D721Med (cell line): ENCODE results near the gene TNFSF12.

Experiments
- DNase-seq: peaks from one replicate; pipeline ENCODE4 v3.0.0; 2011; ENCODE audit warnings: low spot score; ENCODE audit not compliant: insufficient read length
- FAIRE-seq: peaks from 2 replicates; lab custom pipeline; 2011; peaks lifted over from hg19 to GRCh38; lab: Jason Lieb, UNC
- TF ChIP-seq, protein P1 (sequence below): IDR thresholded peaks from 2 replicates; pipeline ENCODE4 v1.5.1; 2012; ENCODE audit warnings: mild to moderate bottlenecking, control low read depth; ENCODE audit not compliant: insufficient read depth; ENCODE audit errors: missing control alignments

The TNFSF12 gene

DNA sequence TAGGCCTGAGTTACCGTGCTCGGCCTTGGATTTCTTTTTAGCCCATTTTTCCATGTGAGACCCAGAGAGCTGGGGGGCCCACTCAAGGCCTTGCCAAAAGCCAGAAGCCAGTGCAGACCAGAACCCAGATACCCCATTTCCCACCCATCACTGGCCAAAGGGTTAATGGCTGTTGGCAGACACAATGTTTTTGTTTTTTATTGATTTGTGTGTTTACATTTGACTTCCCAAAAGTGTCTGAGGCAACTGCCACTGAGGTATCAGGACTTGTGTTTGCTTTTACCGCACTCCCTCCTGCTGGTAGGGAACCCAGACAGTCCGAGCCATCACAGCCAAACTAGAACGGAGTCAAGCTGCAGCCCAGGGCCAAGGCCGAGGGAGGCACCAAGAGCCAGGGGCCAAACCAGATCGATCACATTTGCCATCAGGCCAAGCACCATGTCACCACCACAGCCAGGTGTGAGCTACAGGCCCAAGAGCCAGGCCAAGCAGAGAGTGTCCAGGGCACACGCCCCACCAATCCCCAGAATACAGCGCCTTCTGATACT lies 7.7 kb upstream of the TNFSF12 start:
- TF ChIP-seq, protein P1, sequence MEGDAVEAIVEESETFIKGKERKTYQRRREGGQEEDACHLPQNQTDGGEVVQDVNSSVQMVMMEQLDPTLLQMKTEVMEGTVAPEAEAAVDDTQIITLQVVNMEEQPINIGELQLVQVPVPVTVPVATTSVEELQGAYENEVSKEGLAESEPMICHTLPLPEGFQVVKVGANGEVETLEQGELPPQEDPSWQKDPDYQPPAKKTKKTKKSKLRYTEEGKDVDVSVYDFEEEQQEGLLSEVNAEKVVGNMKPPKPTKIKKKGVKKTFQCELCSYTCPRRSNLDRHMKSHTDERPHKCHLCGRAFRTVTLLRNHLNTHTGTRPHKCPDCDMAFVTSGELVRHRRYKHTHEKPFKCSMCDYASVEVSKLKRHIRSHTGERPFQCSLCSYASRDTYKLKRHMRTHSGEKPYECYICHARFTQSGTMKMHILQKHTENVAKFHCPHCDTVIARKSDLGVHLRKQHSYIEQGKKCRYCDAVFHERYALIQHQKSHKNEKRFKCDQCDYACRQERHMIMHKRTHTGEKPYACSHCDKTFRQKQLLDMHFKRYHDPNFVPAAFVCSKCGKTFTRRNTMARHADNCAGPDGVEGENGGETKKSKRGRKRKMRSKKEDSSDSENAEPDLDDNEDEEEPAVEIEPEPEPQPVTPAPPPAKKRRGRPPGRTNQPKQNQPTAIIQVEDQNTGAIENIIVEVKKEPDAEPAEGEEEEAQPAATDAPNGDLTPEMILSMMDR, result no peak
- no peak for FAIRE-seq

DNA sequence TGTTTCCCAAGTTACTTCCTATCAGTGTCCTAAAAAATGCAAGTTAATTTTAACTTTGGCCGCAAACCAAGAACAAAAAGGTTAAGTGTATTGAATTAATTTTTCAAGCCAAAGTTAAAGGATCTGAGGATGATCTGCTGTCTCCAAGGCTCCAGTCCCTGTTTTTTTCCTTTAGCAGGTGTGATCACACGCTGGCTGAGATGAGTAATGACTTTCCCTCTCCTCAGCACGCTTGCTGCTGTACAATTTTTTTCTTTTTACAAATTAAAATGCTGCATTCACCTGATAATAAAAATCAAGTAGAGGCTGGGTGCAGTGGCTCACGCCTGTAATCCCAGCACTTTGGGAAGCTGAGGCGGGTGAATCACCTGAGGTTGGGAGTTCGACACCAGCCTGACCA lies 3.9 kb upstream of the TNFSF12 start:
- DNase-seq (no peak), FAIRE-seq (no peak)
- TF ChIP-seq, protein P1, result no peak

More for the DNA sequence above, 7.7 kb upstream of the TNFSF12 start:
- no peak for DNase-seq

DNA sequence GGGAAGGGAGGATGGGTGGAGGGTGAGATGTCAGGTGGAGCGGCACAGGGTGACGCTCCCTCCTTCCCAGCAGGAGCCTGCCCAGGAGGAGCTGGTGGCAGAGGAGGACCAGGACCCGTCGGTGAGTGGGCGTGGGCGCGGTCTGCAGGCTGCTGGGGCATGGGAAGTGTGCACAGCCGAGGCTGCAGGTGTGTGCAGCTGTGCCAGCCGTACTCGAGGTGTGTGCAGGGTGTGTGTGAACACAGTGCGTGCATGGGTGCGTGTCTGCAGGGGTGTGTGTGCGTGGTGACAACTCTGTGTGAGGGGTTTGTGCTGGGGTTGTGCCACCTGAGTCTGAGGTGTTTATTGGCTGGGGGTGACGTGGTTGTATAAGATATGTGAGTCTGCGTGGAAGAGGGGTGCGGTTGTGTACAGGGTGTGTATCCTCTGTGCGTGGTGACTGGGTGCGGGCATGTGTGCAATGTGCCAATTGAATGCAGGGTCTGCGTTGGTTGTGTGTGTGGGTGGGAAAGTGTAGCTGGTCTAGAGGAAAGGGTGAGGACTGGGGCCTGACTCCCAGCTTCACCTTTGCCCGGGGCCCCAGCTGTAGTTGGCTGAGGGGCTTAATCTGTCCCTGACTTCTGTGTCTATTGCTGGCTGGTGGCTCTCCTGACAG lies 670 bp downstream of the TNFSF12 start:
- TF ChIP-seq, protein P1, result no peak
- FAIRE-seq (no peak), DNase-seq (no peak)

DNA sequence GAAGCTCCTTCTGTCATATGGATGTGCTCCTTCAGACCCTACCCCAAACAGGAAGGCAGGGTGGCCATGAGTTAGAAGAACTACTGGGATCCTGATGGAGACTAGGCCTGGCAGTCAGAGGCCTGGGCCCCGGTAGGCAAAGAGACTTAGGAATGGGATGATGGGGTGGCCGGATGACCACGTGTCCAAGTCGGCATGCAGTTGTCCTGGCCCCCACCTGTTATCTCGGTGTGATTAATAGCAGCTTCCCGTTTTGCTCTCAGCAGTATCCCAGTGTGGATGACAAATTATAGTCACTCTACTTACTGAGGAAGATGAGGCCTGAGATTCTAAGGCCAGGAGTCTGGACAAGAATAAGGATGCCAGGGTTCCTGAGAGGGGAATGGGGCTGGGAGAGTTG lies 1.5 kb downstream of the TNFSF12 start:
- no peak for FAIRE-seq
- TF ChIP-seq, protein P1, result no peak

DNA sequence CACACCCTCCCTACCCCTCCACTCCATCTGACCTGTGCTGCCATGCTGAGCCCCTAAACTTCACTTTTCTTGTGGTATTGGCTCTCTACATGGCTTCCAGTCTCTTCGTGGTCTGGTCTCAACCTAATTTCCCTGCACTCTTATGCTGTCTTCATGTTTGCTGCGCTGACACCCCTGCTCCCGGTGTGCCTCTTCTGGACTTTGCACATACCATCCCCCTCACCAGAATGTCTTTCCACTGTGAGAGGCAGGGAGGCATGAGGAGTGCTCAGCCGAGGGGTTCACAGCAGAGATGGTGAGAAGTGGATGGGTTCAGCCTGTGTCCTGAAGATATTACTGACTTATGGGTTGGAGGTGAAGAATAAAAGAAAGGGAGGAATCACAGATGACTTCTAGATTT lies 2.5 kb downstream of the TNFSF12 start:
- TF ChIP-seq, protein P1, result no peak
- DNase-seq (no peak), FAIRE-seq (no peak)

More for the DNA sequence above, 1.5 kb downstream of the TNFSF12 start:
- DNase-seq, result no peak

DNA sequence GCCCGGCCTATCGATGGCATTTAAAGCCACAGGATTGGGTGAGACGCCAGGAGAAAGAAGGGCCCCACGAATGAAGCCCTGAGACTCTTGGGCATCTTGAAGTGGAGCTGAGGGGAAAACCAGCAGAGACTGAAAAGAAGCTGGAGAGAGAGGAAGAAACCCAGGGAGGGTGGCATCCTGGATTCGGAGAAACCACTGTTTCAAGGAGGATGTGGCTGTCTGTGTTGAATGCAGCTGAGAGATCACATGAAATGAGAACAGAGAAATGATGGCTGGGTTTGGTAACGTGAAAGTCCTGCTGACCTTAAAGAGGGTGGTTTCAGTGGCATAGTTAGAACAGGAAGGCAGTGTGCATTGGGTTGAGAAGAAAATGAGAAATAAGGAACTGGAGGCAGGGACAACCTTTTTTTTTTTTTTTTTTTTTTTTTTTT lies 3.8 kb downstream of the TNFSF12 start:
- FAIRE-seq, result no peak
- no peak for DNase-seq

More for the DNA sequence above, 3.8 kb downstream of the TNFSF12 start:
- TF ChIP-seq, protein P1, result no peak
